ENCODE data around the gene ASL.

DNA sequence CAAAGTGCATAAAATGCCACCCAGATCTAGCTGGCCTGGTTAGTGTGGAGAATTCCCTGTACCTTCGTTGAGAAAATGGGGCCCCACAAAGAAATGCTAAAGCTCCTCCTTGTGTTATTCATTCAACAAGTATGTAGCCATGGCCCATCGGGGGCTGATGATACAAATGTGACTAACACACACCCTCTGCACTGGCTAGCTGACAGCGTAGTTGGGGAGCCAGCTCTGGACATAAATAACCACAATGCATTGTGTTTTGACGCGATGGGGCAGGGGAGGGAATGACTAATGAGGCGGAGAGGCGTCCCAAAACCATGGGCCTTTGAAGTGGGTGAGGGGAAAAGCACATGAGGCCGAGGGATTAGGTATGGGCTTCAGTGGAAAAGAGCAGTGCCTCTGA lies 28.2 kb upstream of the ASL start:
- TF ChIP-seq POLR2A (IDR thresholded peaks at IDR 0.05), result no peak
- no peak for TF ChIP-seq POLR2AphosphoS5 (IDR thresholded peaks at IDR 0.05)

Measured in sigmoid colon (tissue), 4 donors.